PC-3 (cell line): ENCODE measurements around the gene PRKACA. TPM values are rescaled to one million over a fixed set of nuclear protein-coding genes. Genes with fewer than 3 reads are reported as not detected.
"Not testable (repeated sequence)": the region's sequence is repeated elsewhere in the genome, so short reads cannot be mapped to it uniquely, and the experiment has no call there.

Source experiments
- ATAC-seq: fragments of 200-7000 bp; cut with Tn5 transposase; 2 replicates; pipeline ENCODE4 v1.9.1; 2020; ENCODE audit warnings: mild to moderate bottlenecking, moderate library complexity
- BruUV-seq: library from RNA; stranded (reverse); fragments of 400-500 nt; replicated peaks from 2 replicates; lab custom pipeline; 2021; lab: Mats Ljungman, UMichigan
- CTCF ChIA-PET: fragments of 300-600 bp; sonication (Branson Sonifier 250); formaldehyde crosslinking; loops from one replicate; lab custom pipeline; 2022; ENCODE audit warnings: antibody characterized with exemption; lab: Charles Lee
- POLR2A ChIA-PET: fragments of 300-600 bp; sonication (Branson Sonifier 250); formaldehyde crosslinking; loops from one replicate; lab custom pipeline; 2022; ENCODE audit warnings: antibody characterized with exemption; ENCODE audit not compliant: unreplicated experiment; lab: Charles Lee
- DNase-seq: peaks from one replicate; pipeline ENCODE4 v3.0.0-alpha.2; 2015
- H2AFZ ChIP-seq: fragments of 300-600 bp; sonication (generic); 2 replicates; pipeline ENCODE4 v1.6.0; 2016; ENCODE audit warnings: antibody characterized with exemption, low read length
- H3F3A ChIP-seq: fragments of 300-600 bp; sonication (generic); one replicate; pipeline ENCODE4 v1.6.0; 2017; ENCODE audit warnings: antibody characterized with exemption, low read length, control low read depth, mild to moderate bottlenecking; ENCODE audit not compliant: unreplicated experiment
- H3K27ac ChIP-seq: fragments of 300-600 bp; sonication (generic); 2 replicates; pipeline ENCODE4 v1.5.1; 2016; ENCODE audit warnings: mild to moderate bottlenecking, low read length
- H3K27me3 ChIP-seq: fragments of 300-600 bp; sonication (generic); 2 replicates; pipeline ENCODE4 v1.6.1; 2016; ENCODE audit warnings: low read length, mixed read lengths
- H3K36me3 ChIP-seq: fragments of 300-600 bp; sonication (generic); 2 replicates; pipeline ENCODE4 v1.6.1; 2016; ENCODE audit warnings: low read depth, mixed run types, low read length, mixed read lengths
- H3K4me1 ChIP-seq: fragments of 300-600 bp; sonication (generic); 2 replicates; pipeline ENCODE4 v1.5.1; 2016; ENCODE audit warnings: low read length; ENCODE audit not compliant: insufficient read depth
- H3K4me2 ChIP-seq: fragments of 300-600 bp; sonication (generic); 2 replicates; pipeline ENCODE4 v1.6.0; 2016; ENCODE audit warnings: low read length
- H3K4me3 ChIP-seq: fragments of 300-600 bp; sonication (generic); 2 replicates; pipeline ENCODE4 v1.5.1; 2016; ENCODE audit warnings: mild to moderate bottlenecking, low read length, mixed read lengths
- H3K79me2 ChIP-seq: fragments of 300-600 bp; sonication (generic); 2 replicates; pipeline ENCODE4 v1.6.1; 2017; ENCODE audit warnings: low read length, mixed read lengths
- H3K9ac ChIP-seq: fragments of 300-600 bp; sonication (generic); 2 replicates; pipeline ENCODE4 v1.6.0; 2016; ENCODE audit warnings: mild to moderate bottlenecking, low read length
- H3K9me2 ChIP-seq: fragments of 300-600 bp; sonication (generic); replicated peaks from 2 replicates; pipeline ENCODE4 v1.6.1; 2016; ENCODE audit warnings: mixed run types, low read length, mixed read lengths
- H3K9me3 ChIP-seq: fragments of 300-600 bp; sonication (generic); 2 replicates; pipeline ENCODE4 v1.6.1; 2016; ENCODE audit warnings: low read length, mixed read lengths
- H4K20me1 ChIP-seq: fragments of 300-600 bp; sonication (generic); 2 replicates; pipeline ENCODE4 v1.6.1; 2016; ENCODE audit warnings: low read length, mixed read lengths
- CTCF ChIP-seq: fragments of 300-600 bp; sonication (generic); conservative IDR thresholded peaks from 2 replicates; pipeline ENCODE4 v1.5.1; 2017; ENCODE audit warnings: antibody characterized with exemption, low read depth, mild to moderate bottlenecking, low read length
- EZH2 ChIP-seq: fragments of 300-600 bp; sonication (generic); IDR thresholded peaks from one replicate; pipeline ENCODE4 v1.6.1; 2017; ENCODE audit warnings: antibody characterized with exemption, mild to moderate bottlenecking, low read length; ENCODE audit not compliant: unreplicated experiment
- intact Hi-C: fragments of 100-400 bp; cut with micrococcal nuclease; formaldehyde crosslinking; loops from 2 replicates; pipeline ENCODE4 v1.9.0; 2023
- total RNA-seq: library from RNA; depleted of rRNA; stranded (reverse); fragments of >200 nt; gene quantifications from 2 replicates; pipeline ENCODE4 v1.2.3, GENCODE V29; 2014

PRKACA gene
- total RNA-seq, 1 experiment from 2014 or later: 50.2 TPM

GRCh38 chr19:14051980-14052379 lies 65.6 kb downstream of the PRKACA start:
- no peak overlapping the region for H2AFZ ChIP-seq
- POLR2A ChIA-PET: interaction anchor here (0.6 kb wide), 1 partner anchor 201 kb away, joined by 4 read pairs; no protein-coding TSS in a partner anchor
- H3K9ac ChIP-seq: no peak overlapping the region
- H3K9me2 ChIP-seq: no peaks in the 10 kb centered on the region
- no peak for DNase-seq
- intact Hi-C loops: no loop called here
- BruUV-seq: no TSS peak
- peaks cover 4% of the 10 kb centered on the region; the same call in 1 of the 2 replicates for H3K9me3 ChIP-seq
- CTCF ChIA-PET: no interaction called here
- TF ChIP-seq EZH2 (no peak), CTCF (no peak)
- no peak overlapping the region for H3K27ac ChIP-seq
- H3F3A ChIP-seq: no peaks in the 10 kb centered on the region
- H3K27me3 ChIP-seq: no peaks in the 10 kb centered on the region
- peaks cover 6% of the 10 kb centered on the region for H3K36me3 ChIP-seq
- no peaks in the 10 kb centered on the region for H3K79me2 ChIP-seq
- no peak overlapping the region for H3K4me2 ChIP-seq
- no peak for ATAC-seq
- no peaks in the 10 kb centered on the region for H3K4me1 ChIP-seq
- no peaks in the 10 kb centered on the region for H4K20me1 ChIP-seq
- H3K4me3 ChIP-seq: no peak overlapping the region

GRCh38 chr19:14050961-14051360 lies 66.6 kb downstream of the PRKACA start:
- H3K36me3 ChIP-seq, DNase-seq, H4K20me1 ChIP-seq, H3K4me3 ChIP-seq, H2AFZ ChIP-seq, H3K4me2 ChIP-seq, H3K9ac ChIP-seq, H3K4me1 ChIP-seq, intact Hi-C loops, H3K9me2 ChIP-seq, H3K27me3 ChIP-seq, POLR2A ChIA-PET, H3K9me3 ChIP-seq, ATAC-seq, BruUV-seq, H3K79me2 ChIP-seq, H3K27ac ChIP-seq, CTCF ChIA-PET, H3F3A ChIP-seq: not testable (repeated sequence)

- TF ChIP-seq CTCF: no peak
- no peak for TF ChIP-seq EZH2
- ChIA-PET POLR2A (no interaction called here), CTCF (no interaction called here)
- Histone ChIP-seq H3K9me2 (no peaks in the 10 kb centered on the region), H3K79me2 (no peaks in the 10 kb centered on the region), H3K4me3 (no peak overlapping the region), H3K4me1 (no peaks in the 10 kb centered on the region), H3K9ac (no peak overlapping the region), H4K20me1 (no peaks in the 10 kb centered on the region), H3K27ac (no peak overlapping the region), H3K27me3 (no peaks in the 10 kb centered on the region), H3K9me3 (peaks cover 4% of the 10 kb centered on the region; the same call in 1 of the 2 replicates), H3F3A (no peaks in the 10 kb centered on the region), H2AFZ (no peak overlapping the region), H3K36me3 (peaks cover 6% of the 10 kb centered on the region), H3K4me2 (no peak overlapping the region)
- intact Hi-C loops: no loop called here
- BruUV-seq: no TSS peak
- no peak for ATAC-seq
- no peak for DNase-seq
Observed at GRCh38 chr19:14050512-14050911, 67.0 kb downstream of the PRKACA start.
